Measurements from ENCODE around the gene SMCO2.
A peak's percentile ranks its signal among the peaks of the same experiment; 100 is the strongest.

DNA sequence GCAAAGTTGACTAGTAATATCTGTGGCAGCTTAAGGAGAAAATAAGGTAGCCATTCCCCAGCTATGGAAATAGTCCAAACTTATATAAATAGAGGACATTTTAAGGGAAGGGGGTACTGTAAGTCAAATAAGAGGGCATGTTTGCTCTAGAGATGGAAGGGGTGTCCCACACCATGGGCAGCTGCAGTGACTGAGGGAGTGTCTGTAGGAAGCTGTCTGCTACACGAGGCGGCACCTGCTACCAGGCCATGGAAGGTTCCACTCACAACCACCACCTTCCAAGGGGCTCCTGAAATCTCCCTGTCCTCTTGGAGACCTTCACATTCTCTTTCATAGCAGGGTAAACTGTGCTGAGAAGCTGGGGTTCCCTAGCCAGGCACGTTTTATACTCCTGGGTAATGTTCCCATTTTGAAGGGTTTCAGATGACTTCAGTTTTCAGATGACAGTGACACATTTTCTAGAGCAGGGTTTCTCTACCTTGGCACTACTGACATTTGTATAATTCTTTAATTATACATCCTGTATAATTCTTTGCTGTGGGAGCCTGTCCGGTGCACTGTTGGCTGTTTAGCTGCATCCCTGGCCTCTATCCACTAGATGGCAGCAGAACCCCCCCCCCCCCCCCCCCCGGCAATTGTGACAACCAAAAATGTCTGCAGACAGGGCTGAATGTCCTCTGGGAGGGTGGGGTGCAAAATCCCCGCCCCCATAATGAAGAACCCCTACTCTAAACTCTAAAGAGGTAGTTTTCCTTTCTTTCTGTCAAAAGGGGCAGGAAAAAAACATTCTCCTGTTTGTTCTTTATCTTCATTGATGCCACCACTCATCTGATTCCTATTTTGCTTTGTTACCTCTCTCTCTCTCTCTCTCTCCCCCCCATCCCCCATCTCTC, 11.6 kb upstream of the SMCO2 start:
- TF ChIP-seq, protein P1, sequence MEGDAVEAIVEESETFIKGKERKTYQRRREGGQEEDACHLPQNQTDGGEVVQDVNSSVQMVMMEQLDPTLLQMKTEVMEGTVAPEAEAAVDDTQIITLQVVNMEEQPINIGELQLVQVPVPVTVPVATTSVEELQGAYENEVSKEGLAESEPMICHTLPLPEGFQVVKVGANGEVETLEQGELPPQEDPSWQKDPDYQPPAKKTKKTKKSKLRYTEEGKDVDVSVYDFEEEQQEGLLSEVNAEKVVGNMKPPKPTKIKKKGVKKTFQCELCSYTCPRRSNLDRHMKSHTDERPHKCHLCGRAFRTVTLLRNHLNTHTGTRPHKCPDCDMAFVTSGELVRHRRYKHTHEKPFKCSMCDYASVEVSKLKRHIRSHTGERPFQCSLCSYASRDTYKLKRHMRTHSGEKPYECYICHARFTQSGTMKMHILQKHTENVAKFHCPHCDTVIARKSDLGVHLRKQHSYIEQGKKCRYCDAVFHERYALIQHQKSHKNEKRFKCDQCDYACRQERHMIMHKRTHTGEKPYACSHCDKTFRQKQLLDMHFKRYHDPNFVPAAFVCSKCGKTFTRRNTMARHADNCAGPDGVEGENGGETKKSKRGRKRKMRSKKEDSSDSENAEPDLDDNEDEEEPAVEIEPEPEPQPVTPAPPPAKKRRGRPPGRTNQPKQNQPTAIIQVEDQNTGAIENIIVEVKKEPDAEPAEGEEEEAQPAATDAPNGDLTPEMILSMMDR (IDR thresholded peaks at IDR 0.05 in 2 of 3, conservative IDR thresholded peaks at IDR 0.05 in 1 of 3; ENCODE audit: borderline replicate concordance in 1 of 3, insufficient read depth in 1 of 3, low read depth in 2 of 3, low read length in 2 of 3), result peak; percentile 79 to 91 (median 86)
- no peak for TF ChIP-seq CEBPB (IDR thresholded peaks at IDR 0.05; ENCODE audit: low read depth)
- TF ChIP-seq, protein P2, sequence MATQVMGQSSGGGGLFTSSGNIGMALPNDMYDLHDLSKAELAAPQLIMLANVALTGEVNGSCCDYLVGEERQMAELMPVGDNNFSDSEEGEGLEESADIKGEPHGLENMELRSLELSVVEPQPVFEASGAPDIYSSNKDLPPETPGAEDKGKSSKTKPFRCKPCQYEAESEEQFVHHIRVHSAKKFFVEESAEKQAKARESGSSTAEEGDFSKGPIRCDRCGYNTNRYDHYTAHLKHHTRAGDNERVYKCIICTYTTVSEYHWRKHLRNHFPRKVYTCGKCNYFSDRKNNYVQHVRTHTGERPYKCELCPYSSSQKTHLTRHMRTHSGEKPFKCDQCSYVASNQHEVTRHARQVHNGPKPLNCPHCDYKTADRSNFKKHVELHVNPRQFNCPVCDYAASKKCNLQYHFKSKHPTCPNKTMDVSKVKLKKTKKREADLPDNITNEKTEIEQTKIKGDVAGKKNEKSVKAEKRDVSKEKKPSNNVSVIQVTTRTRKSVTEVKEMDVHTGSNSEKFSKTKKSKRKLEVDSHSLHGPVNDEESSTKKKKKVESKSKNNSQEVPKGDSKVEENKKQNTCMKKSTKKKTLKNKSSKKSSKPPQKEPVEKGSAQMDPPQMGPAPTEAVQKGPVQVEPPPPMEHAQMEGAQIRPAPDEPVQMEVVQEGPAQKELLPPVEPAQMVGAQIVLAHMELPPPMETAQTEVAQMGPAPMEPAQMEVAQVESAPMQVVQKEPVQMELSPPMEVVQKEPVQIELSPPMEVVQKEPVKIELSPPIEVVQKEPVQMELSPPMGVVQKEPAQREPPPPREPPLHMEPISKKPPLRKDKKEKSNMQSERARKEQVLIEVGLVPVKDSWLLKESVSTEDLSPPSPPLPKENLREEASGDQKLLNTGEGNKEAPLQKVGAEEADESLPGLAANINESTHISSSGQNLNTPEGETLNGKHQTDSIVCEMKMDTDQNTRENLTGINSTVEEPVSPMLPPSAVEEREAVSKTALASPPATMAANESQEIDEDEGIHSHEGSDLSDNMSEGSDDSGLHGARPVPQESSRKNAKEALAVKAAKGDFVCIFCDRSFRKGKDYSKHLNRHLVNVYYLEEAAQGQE (IDR thresholded peaks at IDR 0.05; ENCODE audit: low read depth), result no peak
- no peak for TF ChIP-seq EZH2 (IDR thresholded peaks at IDR 0.05)
- TF ChIP-seq SIN3A (IDR thresholded peaks at IDR 0.05; ENCODE audit: low read depth), result no peak
- no peak for TF ChIP-seq POLR2A (IDR thresholded peaks at IDR 0.05; ENCODE audit: borderline replicate concordance, extremely low read depth, insufficient read depth, insufficient read length)
- peak; percentile 82 for TF ChIP-seq RAD21 (IDR thresholded peaks at IDR 0.05; ENCODE audit: low read depth)
- TF ChIP-seq EZH2phosphoT487 (IDR thresholded peaks at IDR 0.05; ENCODE audit: borderline replicate concordance), result no peak
- TF ChIP-seq SP1 (IDR thresholded peaks at IDR 0.05; ENCODE audit: low read depth), result no peak
- TF ChIP-seq MAX (IDR thresholded peaks at IDR 0.05), result no peak
- no peak for TF ChIP-seq SRF (IDR thresholded peaks at IDR 0.05; ENCODE audit: low read depth)
